GM13977 (cell line): Measurements from ENCODE around the gene CDK15.

Experiments
- DNase-seq: peaks from one replicate; pipeline ENCODE4 v3.0.0; 2012; ENCODE audit warnings: low spot score
- CTCF ChIP-seq: IDR thresholded peaks from 2 replicates; pipeline ENCODE4 v1.5.1; 2012; ENCODE audit warnings: mild to moderate bottlenecking, control low read depth; ENCODE audit not compliant: insufficient read depth; ENCODE audit errors: extremely low read depth, missing control alignments
- in situ Hi-C: fragments of 300-500 bp; cut with MboI; formaldehyde crosslinking; loops from one replicate; pipeline ENCODE4 v1.12.0; 2022; ENCODE audit warnings: low sequenced_read_pairs, low pct_unique_long_range_greater_than_20kb, mixed read lengths, inconsistent platforms; ENCODE audit not compliant: unreplicated experiment

The CDK15 gene

GRCh38 chr2:201931951-201932350 is 125.6 kb downstream of the CDK15 start:
- no peak for TF ChIP-seq CTCF
- no peak for DNase-seq
- in situ Hi-C loops = no loop called here

GRCh38 chr2:201932511-201932910 is 126.2 kb downstream of the CDK15 start:
- in situ Hi-C loops = no loop called here
- TF ChIP-seq CTCF = no peak
- no peak for DNase-seq

GRCh38 chr2:201933792-201934237 is 127.5 kb downstream of the CDK15 start:
- DNase-seq = no peak
- no peak for TF ChIP-seq CTCF
- in situ Hi-C loops = no loop called here

GRCh38 chr2:201936817-201937216 is 130.5 kb downstream of the CDK15 start:
- DNase-seq = no peak
- in situ Hi-C loops = no loop called here
- TF ChIP-seq CTCF = no peak

- in situ Hi-C loops = no loop called here
- TF ChIP-seq CTCF = no peak
- no peak for DNase-seq
Observed at GRCh38 chr2:201937343-201937742, 131.0 kb downstream of the CDK15 start.

- TF ChIP-seq CTCF = no peak
- in situ Hi-C loops = no loop called here
- DNase-seq = no peak
Observed at GRCh38 chr2:201938156-201938775, 131.9 kb downstream of the CDK15 start.

GRCh38 chr2:201938781-201939180 is 132.4 kb downstream of the CDK15 start:
- in situ Hi-C loops = no loop called here
- no peak for DNase-seq
- no peak for TF ChIP-seq CTCF
